ENCODE results near the gene COL8A1. TPM values are rescaled to one million over a fixed set of nuclear protein-coding genes. Genes with fewer than 3 reads are reported as not detected.

The COL8A1 gene
- total RNA-seq, 1 donor from 2014 or later = 123 TPM

GRCh38 chr3:99674086-99674789 lies 35.8 kb downstream of the COL8A1 start:
- Histone ChIP-seq H3K27ac (ENCODE audit: low read depth, low read length) (peak overlapping the region; percentile 39), H3K4me3 (ENCODE audit: insufficient read depth, low read depth, low read length) (no peak overlapping the region), H2AFZ (ENCODE audit: low read depth, low read length) (no peak overlapping the region), H3K27me3 (ENCODE audit: insufficient read depth, low read length) (no peaks in the 10 kb centered on the region), H4K20me1 (ENCODE audit: insufficient read depth, low read length) (peaks cover 3% of the 10 kb centered on the region), H3K36me3 (ENCODE audit: insufficient read depth, low read length) (peaks cover 2% of the 10 kb centered on the region), H3K4me1 (ENCODE audit: insufficient read depth, low read length) (peaks cover 31% of the 10 kb centered on the region), H3K9me3 (ENCODE audit: insufficient read depth, low read depth, low read length) (no peaks in the 10 kb centered on the region), H3K4me2 (ENCODE audit: low read length) (peak overlapping the region; percentile 45), H3K9ac (ENCODE audit: low read length) (no peak overlapping the region), H3K79me2 (ENCODE audit: insufficient read depth, low read length) (peaks cover 65% of the 10 kb centered on the region)
- Mint-ChIP-seq H3K27ac (ENCODE audit: unreplicated experiment) (peak overlapping the region; percentile 42), H3K36me3 (ENCODE audit: low read depth, unreplicated experiment) (peaks cover 1% of the 10 kb centered on the region), H3K9me3 (ENCODE audit: unreplicated experiment) (no peaks in the 10 kb centered on the region), H3K4me3 (ENCODE audit: unreplicated experiment) (no peak overlapping the region), H3K27me3 (ENCODE audit: low read depth, unreplicated experiment) (no peaks in the 10 kb centered on the region), H3K4me1 (ENCODE audit: low read depth, unreplicated experiment) (peaks cover 48% of the 10 kb centered on the region)
- TF ChIP-seq CTCF (IDR thresholded peaks at IDR 0.05; ENCODE audit: insufficient read depth, low read depth, low read length) (no peak), EZH2 (IDR thresholded peaks at IDR 0.05; ENCODE audit: insufficient read depth, low read length) (no peak)
- FAIRE-seq = peak; percentile 62
- peak; percentile 86 for DNase-seq (ENCODE audit: low read depth)

- H3K9ac ChIP-seq (ENCODE audit: low read length) = peak overlapping the region; percentile 19
- no peak overlapping the region for H2AFZ ChIP-seq (ENCODE audit: low read depth, low read length)
- no peak for TF ChIP-seq CTCF (IDR thresholded peaks at IDR 0.05; ENCODE audit: insufficient read depth, low read depth, low read length)
- no peak for TF ChIP-seq EZH2 (IDR thresholded peaks at IDR 0.05; ENCODE audit: insufficient read depth, low read length)
- H3K4me2 ChIP-seq (ENCODE audit: low read length) = peak overlapping the region; percentile 24
- H4K20me1 ChIP-seq (ENCODE audit: insufficient read depth, low read length) = no peaks in the 10 kb centered on the region
- Mint-ChIP-seq H3K4me1 (ENCODE audit: low read depth, unreplicated experiment) (peaks cover 41% of the 10 kb centered on the region), H3K27ac (ENCODE audit: unreplicated experiment) (peak overlapping the region; percentile 87), H3K9me3 (ENCODE audit: unreplicated experiment) (peaks cover 2% of the 10 kb centered on the region), H3K36me3 (ENCODE audit: low read depth, unreplicated experiment) (peaks cover 10% of the 10 kb centered on the region), H3K4me3 (ENCODE audit: unreplicated experiment) (peak overlapping the region; percentile 40), H3K27me3 (ENCODE audit: low read depth, unreplicated experiment) (no peaks in the 10 kb centered on the region)
- H3K36me3 ChIP-seq (ENCODE audit: insufficient read depth, low read length) = peaks cover 5% of the 10 kb centered on the region
- peaks cover 27% of the 10 kb centered on the region for H3K4me1 ChIP-seq (ENCODE audit: insufficient read depth, low read length)
- no peaks in the 10 kb centered on the region for H3K9me3 ChIP-seq (ENCODE audit: insufficient read depth, low read depth, low read length)
- H3K27me3 ChIP-seq (ENCODE audit: insufficient read depth, low read length) = no peaks in the 10 kb centered on the region
- H3K79me2 ChIP-seq (ENCODE audit: insufficient read depth, low read length) = peaks cover 51% of the 10 kb centered on the region
- H3K27ac ChIP-seq (ENCODE audit: low read depth, low read length) = peak overlapping the region; percentile 72
- H3K4me3 ChIP-seq (ENCODE audit: insufficient read depth, low read depth, low read length) = no peak overlapping the region
- DNase-seq (ENCODE audit: low read depth) (peak; percentile 96), FAIRE-seq (peak; percentile 89)
Measured at GRCh38 chr3:99678023-99678422, 39.6 kb downstream of the COL8A1 start.

- Histone ChIP-seq H2AFZ (ENCODE audit: low read depth, low read length) (no peak overlapping the region), H3K4me3 (ENCODE audit: insufficient read depth, low read depth, low read length) (no peak overlapping the region), H3K79me2 (ENCODE audit: insufficient read depth, low read length) (peaks cover 49% of the 10 kb centered on the region), H3K27me3 (ENCODE audit: insufficient read depth, low read length) (no peaks in the 10 kb centered on the region), H3K27ac (ENCODE audit: low read depth, low read length) (no peak overlapping the region), H4K20me1 (ENCODE audit: insufficient read depth, low read length) (no peaks in the 10 kb centered on the region), H3K9ac (ENCODE audit: low read length) (no peak overlapping the region), H3K4me2 (ENCODE audit: low read length) (no peak overlapping the region), H3K36me3 (ENCODE audit: insufficient read depth, low read length) (peaks cover 5% of the 10 kb centered on the region), H3K4me1 (ENCODE audit: insufficient read depth, low read length) (peaks cover 24% of the 10 kb centered on the region), H3K9me3 (ENCODE audit: insufficient read depth, low read depth, low read length) (no peaks in the 10 kb centered on the region)
- DNase-seq (ENCODE audit: low read depth) = no peak
- H3K27me3 Mint-ChIP-seq (ENCODE audit: low read depth, unreplicated experiment) = no peaks in the 10 kb centered on the region
- H3K4me1 Mint-ChIP-seq (ENCODE audit: low read depth, unreplicated experiment) = peaks cover 41% of the 10 kb centered on the region
- FAIRE-seq = peak; percentile 37
- peaks cover 10% of the 10 kb centered on the region for H3K36me3 Mint-ChIP-seq (ENCODE audit: low read depth, unreplicated experiment)
- peak overlapping the region; percentile 87 for H3K27ac Mint-ChIP-seq (ENCODE audit: unreplicated experiment)
- TF ChIP-seq EZH2 (IDR thresholded peaks at IDR 0.05; ENCODE audit: insufficient read depth, low read length) (no peak), CTCF (IDR thresholded peaks at IDR 0.05; ENCODE audit: insufficient read depth, low read depth, low read length) (no peak)
- no peak overlapping the region for H3K4me3 Mint-ChIP-seq (ENCODE audit: unreplicated experiment)
- peaks cover 2% of the 10 kb centered on the region for H3K9me3 Mint-ChIP-seq (ENCODE audit: unreplicated experiment)
Measured at GRCh38 chr3:99678896-99679295, 40.5 kb downstream of the COL8A1 start.
